ENCODE results near the gene TPRX2. TPM values are rescaled to one million over a fixed set of nuclear protein-coding genes. Genes with fewer than 3 reads are reported as not detected.

Gene TPRX2
- total and polyA plus RNA-seq, 10 donors: not detected

GRCh38 chr19:47895165-47895782, 36.2 kb downstream of the TPRX2 start:
- H3K9me3 ChIP-seq: peaks cover 0 to 37% (median 27%) of the 10 kb centered on the region in 8 donors
- 89 to 94% (median 91%) methylated on average over 5 of the region's 5 CpGs for WGBS, 5 donors
- intact Hi-C loops (cut with DNase I; ENCODE audit: low total_unique reads): no loop called here

GRCh38 chr19:47896019-47896418, 37.0 kb downstream of the TPRX2 start:
- Histone ChIP-seq H3K27ac (no peak overlapping the region), H3K9me3 (peaks cover 0 to 37% (median 27%) of the 10 kb centered on the region in 8 donors), H3K36me3 (no peaks in the 10 kb centered on the region), H3K4me1 (no peaks in the 10 kb centered on the region), H3K4me3 (no peak overlapping the region), H3K27me3 (replicated peaks in 1 of 7) (peaks cover 0 to 7% (median 0%) of the 10 kb centered on the region in 7 donors)
- WGBS, 5 donors: 71 to 95% (median 90%) methylated on average over 4 of the region's 4 CpGs
- DNase-seq: no peak
- intact Hi-C loops (cut with DNase I; ENCODE audit: low total_unique reads): no loop called here
- TF ChIP-seq POLR2AphosphoS5 (IDR thresholded peaks at IDR 0.05) (no peak), POLR2A (IDR thresholded peaks at IDR 0.05) (no peak), CTCF (IDR thresholded peaks at IDR 0.05 in 8 of 11, conservative IDR thresholded peaks at IDR 0.05 in 3 of 11) (no peak)

More at GRCh38 chr19:47895165-47895782, 36.2 kb downstream of the TPRX2 start:
- Histone ChIP-seq H3K36me3 (no peaks in the 10 kb centered on the region), H3K4me1 (no peaks in the 10 kb centered on the region), H3K4me3 (no peak overlapping the region), H3K27ac (no peak overlapping the region), H3K27me3 (replicated peaks in 1 of 7) (peaks cover 0 to 7% (median 0%) of the 10 kb centered on the region in 7 donors)
- TF ChIP-seq CTCF (IDR thresholded peaks at IDR 0.05 in 8 of 11, conservative IDR thresholded peaks at IDR 0.05 in 3 of 11) (no peak), POLR2A (IDR thresholded peaks at IDR 0.05) (no peak), POLR2AphosphoS5 (IDR thresholded peaks at IDR 0.05) (no peak)
- DNase-seq: no peak

- peaks cover 0 to 37% (median 27%) of the 10 kb centered on the region in 8 donors for H3K9me3 ChIP-seq
- no peak for DNase-seq
- intact Hi-C loops (cut with DNase I; ENCODE audit: low total_unique reads): no loop called here
- H3K27me3 ChIP-seq (replicated peaks in 1 of 7): peaks cover 0 to 7% (median 0%) of the 10 kb centered on the region in 7 donors
- TF ChIP-seq POLR2A (IDR thresholded peaks at IDR 0.05): no peak
- no peak for TF ChIP-seq CTCF (IDR thresholded peaks at IDR 0.05 in 8 of 11, conservative IDR thresholded peaks at IDR 0.05 in 3 of 11)
- no peak for TF ChIP-seq POLR2AphosphoS5 (IDR thresholded peaks at IDR 0.05)
- no peak overlapping the region for H3K27ac ChIP-seq
- no peaks in the 10 kb centered on the region for H3K36me3 ChIP-seq
- no peaks in the 10 kb centered on the region for H3K4me1 ChIP-seq
- no peak overlapping the region for H3K4me3 ChIP-seq
- WGBS, 5 donors: 87 to 97% (median 95%) methylated on average over 5 of the region's 5 CpGs
These were observed 37.7 kb downstream of the TPRX2 start for GRCh38 chr19:47896773-47897172.

- Histone ChIP-seq H3K4me1 (no peaks in the 10 kb centered on the region), H3K36me3 (no peaks in the 10 kb centered on the region), H3K27me3 (replicated peaks in 1 of 7) (peaks cover 0 to 9% (median 0%) of the 10 kb centered on the region in 7 donors), H3K4me3 (no peak overlapping the region), H3K9me3 (peaks cover 0 to 27% (median 16%) of the 10 kb centered on the region in 8 donors), H3K27ac (peak overlapping the region in 3 of 8 donors; percentile 16 to 66 (median 58))
- intact Hi-C loops (cut with DNase I; ENCODE audit: low total_unique reads): no loop called here
- no peak for DNase-seq
- peak in 1 of 3 donors; percentile 66 for TF ChIP-seq POLR2AphosphoS5 (IDR thresholded peaks at IDR 0.05)
- TF ChIP-seq CTCF (IDR thresholded peaks at IDR 0.05 in 8 of 11, conservative IDR thresholded peaks at IDR 0.05 in 3 of 11): no peak
- TF ChIP-seq POLR2A (IDR thresholded peaks at IDR 0.05): no peak
- 55 to 66% (median 63%) methylated on average over 9 of the region's 9 CpGs for WGBS, 5 donors
These were observed 38.8 kb downstream of the TPRX2 start for GRCh38 chr19:47897861-47898260.
